Hepatic stellate cell (primary cell): Measurements from ENCODE around the gene EXOC6B.
A peak's percentile ranks its signal among the peaks of the same experiment; 100 is the strongest.

Source experiments
- DNase-seq: peaks from one replicate; pipeline ENCODE4 v3.0.0; 2011; ENCODE audit warnings: low spot score

The EXOC6B gene

DNA sequence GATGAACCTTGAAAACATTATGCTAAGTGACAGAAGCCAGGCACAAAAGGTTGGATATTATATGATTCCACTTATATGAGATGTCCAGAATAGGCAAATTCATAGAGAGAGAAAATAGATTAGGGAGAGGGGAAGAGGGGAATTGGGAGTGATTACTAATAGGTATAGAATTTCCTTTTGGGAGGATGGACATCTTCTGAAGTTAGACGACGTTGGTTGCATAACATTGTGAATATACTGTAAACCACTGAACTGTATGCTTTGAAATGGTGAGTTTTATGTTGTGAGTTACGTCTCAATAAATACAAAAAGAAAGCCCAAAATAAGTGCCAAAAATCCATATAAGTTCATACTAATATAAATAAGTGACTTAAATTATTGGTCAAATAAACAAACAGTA is 659.6 kb downstream of the EXOC6B start:
- no peak for DNase-seq

DNA sequence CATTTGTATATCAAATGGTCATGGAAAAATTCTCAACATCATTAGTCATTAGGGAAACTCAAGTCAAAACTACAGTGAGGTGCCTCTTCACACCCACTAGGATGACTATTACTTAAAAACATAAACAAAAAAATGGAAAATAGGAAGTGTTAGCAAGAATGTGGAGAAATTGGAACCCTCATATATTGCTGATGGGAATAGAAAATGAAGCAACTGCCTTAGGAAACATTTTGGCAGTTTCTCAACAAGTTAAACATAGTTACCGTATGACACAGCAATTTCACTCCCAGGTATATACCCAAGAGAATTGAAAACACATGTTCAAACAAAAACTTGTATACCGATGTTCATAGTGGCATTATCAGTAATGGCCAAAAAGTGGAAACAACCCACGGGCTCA is 660.0 kb downstream of the EXOC6B start:
- no peak for DNase-seq

DNA sequence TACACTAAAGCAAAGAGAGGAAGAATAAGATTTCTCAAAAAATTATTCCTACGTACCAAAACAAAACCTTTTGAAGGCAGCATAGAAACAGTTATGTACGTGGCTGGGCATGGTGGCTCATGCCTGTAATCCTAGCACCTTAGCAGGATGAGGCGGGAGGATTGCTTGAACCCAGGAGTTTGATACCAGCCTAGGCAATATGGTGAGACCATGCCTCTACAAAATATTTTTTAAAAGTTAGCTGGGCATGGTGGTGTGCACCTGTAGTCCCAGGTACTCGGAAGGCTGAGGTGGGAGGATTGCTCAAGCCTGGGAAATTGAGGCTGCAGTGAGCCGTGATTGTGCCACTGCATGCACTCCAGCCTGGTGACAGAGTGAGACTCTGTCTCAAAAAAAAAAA is 663.3 kb downstream of the EXOC6B start:
- DNase-seq, result no peak

DNA sequence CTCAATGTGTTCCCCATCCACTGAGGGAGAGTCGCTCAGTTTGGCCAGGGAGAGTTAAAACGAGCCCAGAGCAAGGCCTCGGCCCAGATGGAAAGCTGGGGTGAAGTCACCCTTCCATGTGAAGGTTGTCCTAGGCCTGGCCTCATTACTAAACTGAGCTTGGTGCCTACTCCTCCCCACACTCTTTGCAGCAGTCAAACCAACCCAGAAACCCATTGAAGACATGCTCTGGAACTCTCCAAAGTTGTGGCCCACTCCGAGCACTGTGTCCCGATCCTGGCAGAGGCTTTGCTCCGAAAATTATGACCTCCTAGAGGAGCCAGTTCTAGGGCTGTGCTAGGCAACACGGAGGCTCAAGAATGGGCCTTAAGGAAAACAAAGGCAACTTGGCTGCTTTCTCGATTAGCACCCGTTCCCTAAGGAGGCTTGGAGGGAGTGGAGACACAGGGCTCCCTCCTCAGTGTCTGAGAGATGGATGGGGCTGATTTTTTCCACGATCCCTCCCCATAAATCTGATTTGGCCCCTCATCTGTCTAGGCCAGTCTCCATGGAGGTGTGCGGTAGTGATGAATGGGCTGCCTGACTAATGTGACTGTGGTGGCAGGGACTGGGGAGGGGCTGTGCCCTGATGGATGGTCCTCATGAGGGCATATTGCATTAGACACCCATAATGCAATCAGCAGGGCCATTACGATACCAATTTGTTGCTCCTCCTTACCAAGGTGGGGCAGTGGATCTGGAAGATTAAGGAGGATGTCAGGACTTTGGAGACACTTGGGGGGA is 666.4 kb downstream of the EXOC6B start:
- no peak for DNase-seq

DNA sequence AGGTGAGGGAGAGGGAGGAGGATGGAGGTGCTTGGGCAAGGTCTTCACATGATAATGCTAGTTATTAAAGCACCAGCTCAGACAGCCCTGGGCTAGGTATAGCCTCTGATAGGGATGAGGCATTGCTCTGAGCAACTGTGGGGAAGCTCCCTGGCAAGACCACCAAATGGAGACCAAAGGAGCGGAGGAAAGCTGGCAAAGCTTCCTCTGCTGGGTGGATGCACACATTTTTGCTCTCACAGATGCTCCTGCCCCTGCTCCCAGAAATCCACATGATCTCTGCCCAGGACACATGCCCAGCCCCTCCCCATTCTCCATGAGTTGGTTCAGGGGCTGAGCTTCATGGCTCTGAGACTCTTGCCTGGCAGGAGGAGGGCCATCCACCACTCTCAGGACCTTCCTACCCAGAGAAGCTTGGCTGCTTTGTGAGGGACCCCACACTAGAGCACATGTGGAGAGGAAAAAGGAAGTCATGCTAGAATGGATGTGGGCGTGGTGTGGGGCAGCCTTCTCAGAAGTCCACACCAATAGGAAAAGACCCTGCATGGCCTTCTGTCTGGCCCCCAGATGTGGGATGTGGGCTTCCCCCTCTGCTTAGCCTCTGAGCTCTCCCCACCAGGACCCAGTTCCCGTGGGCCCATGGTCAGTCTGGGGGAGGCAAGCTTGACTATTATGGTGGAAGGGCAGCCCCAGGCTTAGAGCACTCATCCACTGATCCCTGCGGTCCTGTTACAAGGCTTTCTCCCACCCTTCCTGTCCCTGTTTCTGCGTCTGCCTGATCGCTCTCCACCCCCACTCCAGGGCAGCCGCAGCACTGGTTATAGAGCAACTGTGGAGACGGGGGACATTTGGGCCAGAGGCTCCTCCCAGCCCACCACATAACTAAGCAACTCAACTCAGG is 667.7 kb downstream of the EXOC6B start:
- DNase-seq, result no peak

DNA sequence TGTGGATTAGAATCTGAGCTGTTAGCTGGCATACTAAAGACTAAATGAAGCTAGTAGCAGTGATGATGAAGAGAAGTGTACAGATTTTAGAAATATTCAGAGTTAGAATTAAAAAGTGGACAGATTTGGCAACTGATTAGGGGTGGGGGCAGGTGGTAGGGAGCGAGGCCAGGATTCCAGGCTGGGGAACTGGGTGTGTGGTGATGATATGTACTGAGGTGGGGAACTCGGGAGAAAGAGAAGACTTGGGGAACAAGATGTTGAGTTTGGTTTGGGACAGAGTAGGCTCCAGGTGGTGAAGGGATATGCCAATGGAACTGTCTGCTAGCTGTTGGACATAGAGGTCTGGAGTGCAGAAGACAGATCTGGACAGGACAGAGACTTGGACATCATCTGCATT is 669.0 kb downstream of the EXOC6B start:
- DNase-seq, result no peak

DNA sequence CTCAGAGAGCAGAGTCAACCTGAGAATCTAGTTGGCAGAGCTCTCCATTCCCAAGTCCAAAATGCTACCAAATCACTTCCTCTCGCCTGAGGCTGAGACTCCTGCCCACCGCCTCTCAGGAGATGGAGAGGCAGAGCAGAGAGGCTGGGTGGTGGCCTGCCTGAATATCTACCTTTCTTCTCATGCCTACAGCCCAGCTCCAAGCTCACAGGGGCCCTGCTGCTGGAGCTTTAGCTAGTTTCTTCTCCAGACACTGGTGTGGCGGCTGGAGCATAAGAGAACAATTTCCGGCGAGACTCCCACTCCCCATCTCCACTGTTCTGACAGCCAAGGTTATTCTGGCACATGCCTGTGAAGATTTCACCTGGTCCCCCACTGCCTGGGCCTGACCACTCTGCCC is 670.1 kb downstream of the EXOC6B start:
- no peak for DNase-seq

DNA sequence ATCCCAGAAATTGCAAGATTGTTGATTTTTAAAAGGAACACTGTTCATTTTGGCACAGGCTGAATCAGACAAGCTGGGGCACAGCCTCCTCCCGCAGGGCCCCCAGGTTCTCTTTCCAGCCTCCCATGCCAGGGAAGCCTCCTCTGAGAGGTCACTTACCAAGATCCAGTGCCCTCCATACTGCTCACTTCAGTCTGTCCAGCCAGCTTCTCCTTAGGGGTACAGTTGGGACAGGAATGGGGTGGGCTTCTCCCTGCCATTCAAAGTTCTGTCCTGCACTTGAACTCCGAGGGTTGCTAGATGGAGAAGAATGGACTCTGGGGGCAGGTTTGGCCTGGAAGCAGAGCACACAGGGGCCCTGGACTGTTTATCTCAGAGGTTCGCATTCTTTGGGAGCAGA is 670.7 kb downstream of the EXOC6B start:
- DNase-seq, result no peak

DNA sequence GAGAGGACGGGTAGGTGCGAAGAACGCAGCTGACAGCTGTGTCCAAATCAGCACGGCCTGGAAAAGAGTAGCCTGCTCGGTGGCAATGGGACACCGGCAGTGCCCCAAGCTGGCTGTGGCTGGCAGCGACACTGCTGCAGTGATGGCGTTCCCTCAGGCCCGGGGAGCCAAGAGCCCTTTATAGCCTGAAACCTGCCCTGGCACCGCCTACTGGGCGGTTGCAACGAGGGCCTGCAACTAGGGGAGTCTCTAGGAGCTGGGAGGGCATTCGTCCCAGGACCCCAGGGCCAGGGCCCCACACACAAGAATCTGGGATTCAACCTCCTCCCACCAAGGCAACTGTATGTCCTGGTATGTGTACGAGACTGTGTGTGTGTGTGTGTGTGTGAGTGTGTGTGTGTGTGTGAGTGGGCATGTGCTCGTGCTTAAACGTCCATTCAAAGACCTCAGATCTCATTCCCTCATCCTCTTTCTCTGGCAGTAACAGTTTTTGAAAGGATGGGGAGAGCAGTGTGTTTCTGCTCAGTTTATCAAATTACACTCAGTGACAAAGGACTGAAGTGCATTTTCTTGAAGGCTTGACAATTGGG is 671.4 kb downstream of the EXOC6B start:
- DNase-seq, result no peak

DNA sequence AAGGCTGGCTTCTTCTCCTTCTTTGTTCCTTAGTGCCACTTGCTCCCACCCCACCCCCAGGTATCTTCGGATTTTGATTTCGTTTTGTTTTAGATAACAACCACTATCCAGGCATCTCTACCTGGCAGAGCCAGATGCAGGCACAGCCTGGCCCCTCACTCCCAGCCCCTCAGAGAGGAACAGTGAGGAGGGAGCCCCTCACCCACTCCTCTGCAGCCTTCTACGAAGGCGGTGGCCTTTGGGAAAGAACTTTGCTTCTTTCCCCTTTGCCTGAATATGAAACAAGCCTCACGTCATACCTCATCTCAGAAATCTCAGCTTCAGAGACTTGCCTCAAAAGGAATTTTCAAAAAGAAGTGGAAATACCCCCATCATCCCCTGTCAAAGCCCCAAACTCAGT is 671.9 kb downstream of the EXOC6B start:
- no peak for DNase-seq

DNA sequence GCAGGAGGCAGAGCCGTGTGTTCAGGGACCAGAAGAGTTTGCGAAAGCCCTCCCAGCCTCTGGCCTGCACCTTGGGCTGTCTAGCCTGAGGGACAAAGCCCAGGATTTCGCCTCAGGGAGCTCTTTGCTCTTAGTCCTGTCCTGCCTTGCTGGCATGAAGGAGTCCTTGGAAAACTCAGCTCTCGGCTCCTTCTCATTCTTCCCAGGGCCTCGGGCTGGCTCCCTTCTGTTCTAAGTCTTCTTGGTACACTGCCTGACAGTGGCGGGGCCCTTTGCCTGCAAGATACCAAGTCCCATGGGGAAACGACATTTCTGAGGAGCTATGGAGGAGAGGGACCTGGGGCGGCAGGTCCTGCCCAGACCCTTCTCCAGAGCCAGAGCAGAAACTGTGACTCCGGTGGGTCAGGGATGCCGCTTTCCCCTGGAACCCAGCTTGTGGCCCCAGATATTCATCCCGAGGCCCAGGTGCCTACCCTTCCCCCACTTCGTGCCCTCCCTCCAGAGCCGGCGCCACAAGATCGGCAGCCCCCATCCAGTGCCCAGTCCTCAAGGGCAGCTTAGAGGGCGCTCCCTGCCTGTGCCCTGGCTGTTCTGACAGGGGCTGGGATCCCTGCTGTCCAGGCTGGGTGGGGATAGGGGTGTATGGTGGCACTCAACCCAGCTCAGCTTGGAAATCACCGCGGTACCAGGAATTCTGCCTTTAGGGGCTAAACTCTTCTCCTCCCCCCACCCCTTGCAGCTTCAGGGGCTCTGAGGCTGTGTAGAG is 672.6 kb downstream of the EXOC6B start:
- DNase-seq, result no peak

DNA sequence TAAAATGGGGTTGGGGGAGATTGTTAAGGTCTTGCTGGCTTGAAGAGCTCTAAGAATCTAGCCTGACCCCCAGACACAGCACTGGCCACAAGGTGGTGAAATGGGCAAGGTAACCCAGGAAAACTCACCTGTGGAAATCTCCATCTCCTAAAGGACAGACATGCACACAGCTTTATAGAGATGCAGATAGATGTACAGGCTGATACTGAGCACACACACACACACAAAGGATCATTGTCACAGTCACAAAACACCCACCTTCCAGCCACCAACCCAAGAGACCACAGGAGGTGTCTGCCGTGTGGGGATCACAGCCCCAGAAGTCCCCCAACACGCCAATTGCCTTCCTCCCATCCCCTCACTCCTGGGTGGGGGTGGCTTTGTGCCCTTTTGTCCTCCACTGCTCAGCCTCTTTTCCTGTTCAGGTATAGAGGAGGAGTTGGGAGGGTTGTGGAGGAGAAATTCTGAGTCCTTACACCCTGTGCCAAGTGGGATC is 674.9 kb downstream of the EXOC6B start:
- no peak for DNase-seq

DNA sequence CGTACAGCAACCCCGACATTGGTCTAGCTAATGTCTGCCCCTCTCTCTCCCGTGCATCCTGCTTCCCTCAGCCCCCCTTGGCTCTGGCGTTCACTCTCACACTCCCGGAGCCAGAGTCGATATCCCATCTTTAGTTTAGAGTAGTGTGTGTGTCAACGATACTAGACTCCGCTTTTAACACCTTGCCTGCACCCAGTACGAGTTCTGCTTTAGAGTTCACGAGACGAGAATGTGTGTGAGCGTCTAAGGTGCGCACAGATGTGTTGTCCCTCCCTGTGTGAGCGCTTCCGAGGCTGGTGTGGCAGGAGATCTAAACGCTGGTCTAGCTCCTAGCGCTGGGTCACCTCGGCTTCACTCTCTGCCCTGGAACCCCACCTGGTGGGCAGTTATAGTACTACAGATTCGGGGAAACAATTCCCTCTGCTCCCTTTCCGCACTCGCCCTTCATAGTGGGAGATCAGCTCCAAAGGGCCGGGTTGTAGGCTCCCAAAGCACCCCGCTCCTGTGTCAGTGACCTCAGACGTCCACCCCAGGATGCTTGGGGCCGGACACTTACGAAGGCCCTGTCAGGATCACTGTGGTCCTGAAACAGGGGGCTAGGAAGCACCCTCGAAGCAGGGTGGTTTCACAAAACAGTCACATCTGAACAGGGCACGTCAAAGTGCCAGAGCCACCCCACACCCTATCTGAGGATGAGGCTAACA is 675.5 kb downstream of the EXOC6B start:
- DNase-seq, result peak; percentile 89

DNA sequence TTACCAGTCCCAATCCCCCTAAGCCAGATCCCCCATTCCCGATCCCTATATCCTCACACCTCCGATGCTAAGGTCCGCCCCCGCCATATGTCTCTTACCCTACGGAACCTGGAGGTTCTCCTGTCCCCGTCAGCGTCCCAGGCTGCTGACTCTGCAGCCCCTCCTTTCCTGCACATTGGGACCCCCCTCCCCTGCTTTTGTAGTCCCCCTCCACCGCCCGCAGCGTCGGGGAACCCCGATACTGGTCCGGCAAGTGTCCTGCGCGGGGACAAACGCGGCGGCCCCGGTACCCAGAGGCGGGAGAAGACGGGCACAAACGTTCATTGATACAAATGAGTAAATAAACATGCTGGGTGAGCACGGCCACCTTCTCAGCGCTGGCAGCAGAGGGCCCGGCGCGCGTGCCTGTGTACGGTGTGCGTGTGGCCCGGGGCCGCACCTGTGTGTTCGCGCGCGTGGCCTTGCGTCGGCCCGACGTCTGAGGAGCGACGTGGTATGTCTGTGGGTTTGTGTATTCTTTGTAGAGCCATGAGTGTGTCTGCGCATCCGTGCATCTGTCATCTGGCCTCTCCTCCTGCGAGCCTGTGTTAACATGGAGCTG is 676.2 kb downstream of the EXOC6B start:
- no peak for DNase-seq

DNA sequence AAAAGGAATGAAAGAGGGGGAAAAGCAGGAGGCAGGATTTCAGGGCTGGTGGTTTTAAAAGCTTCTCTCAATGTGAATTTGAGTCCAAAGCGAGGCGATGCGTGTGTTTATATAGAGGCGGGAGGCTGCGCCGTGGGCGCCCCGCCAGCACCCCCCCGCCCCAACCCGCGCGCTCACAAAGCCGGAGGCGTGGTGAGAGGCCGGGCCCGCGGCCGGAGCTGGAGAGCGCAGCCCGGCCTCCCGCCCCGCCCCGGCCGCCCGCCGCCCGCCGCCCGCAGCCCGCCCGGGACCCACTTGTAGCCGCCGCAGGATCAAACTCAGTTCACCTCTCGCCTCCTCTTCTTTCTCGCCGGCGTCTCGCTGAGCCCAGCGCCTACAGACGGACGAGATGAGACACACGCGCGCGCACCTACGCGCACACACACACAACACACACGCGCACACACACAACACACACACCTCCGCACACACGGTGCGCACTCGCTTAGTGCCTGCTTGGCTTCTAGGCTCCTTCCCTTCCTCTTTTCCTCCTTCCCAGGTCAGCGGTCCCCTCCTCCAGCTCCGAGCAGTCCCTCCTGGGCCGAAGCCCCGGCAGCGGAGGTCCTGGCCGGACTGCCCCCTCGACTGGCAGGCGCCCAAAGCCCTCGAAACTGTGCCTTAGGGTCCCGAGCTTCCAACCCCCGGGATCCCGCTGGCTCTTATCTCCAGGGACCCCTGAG is 676.8 kb downstream of the EXOC6B start:
- DNase-seq, result peak; percentile 68

DNA sequence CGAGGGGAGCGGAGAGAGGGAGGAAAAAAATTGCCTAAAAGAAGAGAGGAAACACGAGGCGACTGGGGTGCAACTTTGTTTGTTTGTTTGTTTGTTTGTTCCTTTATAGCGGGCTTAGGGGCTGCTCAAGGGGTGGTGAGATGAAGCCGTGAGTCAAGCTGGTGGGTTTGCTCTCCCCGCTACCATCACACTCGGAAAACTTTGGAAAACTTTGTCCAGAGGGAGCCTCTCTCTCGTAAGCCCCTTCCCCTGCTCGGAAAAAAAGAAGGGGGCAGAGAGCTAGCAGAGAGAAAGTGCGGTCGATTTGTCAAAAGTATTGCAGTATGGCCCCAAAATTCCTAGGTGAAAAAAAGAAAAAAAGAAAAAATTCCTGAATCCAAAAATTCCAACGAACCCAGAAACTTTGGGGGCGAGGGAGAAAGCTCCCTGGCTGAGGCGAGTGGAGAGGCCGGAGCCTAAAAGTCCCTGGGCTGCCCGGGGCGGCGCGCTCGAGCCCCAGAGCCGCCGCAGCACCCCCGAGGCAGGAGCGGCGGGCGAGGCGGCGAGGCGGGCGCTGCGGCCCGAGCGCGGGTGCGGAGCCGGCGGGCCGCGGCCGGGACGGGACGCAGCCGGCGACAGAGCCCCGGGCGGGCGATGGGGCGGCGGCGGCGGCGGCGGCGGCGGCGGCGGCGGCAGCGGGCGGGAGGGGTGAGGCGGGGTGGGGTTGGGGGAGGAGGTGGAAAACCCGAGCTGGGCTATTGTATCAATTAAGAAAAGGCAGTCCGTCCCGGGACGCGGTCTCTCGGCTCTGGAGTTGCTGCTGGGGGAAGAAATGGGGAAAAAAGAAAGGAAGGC is 677.6 kb downstream of the EXOC6B start:
- no peak for DNase-seq

DNA sequence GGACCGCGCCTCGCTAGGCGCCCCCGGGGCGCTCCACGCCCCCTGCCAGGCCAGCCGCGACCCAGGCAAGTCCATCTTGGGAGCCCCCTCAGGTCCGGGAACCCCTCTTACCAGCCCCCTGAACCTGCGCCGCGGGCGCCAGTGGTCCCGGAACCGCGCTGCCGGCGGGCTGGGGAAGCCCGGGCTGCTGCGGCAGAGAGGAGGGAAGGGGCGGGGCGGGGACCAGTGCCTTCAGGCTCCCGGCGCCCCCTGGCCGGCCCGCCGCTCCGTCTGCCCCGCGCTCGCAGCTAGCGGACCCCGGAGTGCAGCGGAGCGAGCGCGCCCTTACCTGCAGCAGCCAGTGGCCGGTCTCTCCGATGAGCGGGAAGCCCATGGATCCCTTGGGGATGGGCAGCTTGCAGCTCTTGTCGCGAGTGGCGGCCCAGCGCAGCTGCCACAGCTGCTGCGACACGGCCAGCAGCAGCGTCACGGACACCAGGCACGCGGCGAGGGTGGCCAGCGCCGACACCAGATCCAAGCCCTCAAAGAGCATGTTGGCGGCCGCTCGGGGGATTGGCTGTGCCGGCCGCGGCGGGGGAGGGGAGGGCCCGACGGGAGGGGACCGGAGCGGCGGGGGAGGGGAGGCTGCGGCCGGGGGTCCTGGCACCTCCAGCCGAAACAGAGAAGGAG is 678.4 kb downstream of the EXOC6B start, which contains the start of gene CYP26B1:
CYP26B1 (minus strand) TSS at position 560 of the 669 bp plus-strand sequence; CDS start at position 532, 28 bp downstream.
- DNase-seq, result no peak
